Lung (tissue), 12 donors: Measurements from ENCODE around the gene PXMP2. TPM values are rescaled to one million over a fixed set of nuclear protein-coding genes. Genes with fewer than 3 reads are reported as not detected.

Experiments
- ATAC-seq: fragments of 200-7000 bp; cut with Tn5 transposase; one replicate; pipeline ENCODE4 v1.9.1; 2020; ENCODE audit warnings: moderate number of reproducible peaks; ENCODE audit not compliant: insufficient read depth, low FRiP score
- DNase-seq, 3 donors: peaks; one replicate each; pipeline ENCODE4 v3.0.0-alpha.2; 2013 to 2017
- H3K27ac ChIP-seq, 2 donors: one replicate each; pipeline ENCODE4 v1.5.1; 2013; ENCODE audit warnings: mild to moderate bottlenecking in 2 of 2, moderate library complexity in 2 of 2, control low read depth in 1 of 2, inconsistent platforms in 1 of 2, low read depth in 1 of 2, low read length in 1 of 2
- H3K27me3 ChIP-seq, 3 donors: one replicate each; pipeline ENCODE4 v1.5.1; 2013; ENCODE audit warnings: low read length in 2 of 3; ENCODE audit not compliant: control insufficient read depth in 3 of 3, insufficient read depth in 3 of 3
- H3K36me3 ChIP-seq, 4 donors: one replicate each; pipeline ENCODE4 v1.5.1; 2013; ENCODE audit warnings: low read length in 4 of 4, mild to moderate bottlenecking in 1 of 4, moderate library complexity in 1 of 4; ENCODE audit not compliant: control insufficient read depth in 4 of 4, insufficient read depth in 4 of 4
- H3K4me1 ChIP-seq, 5 donors: one replicate each; pipeline ENCODE4 v1.5.1; 2013; ENCODE audit warnings: low read length in 5 of 5, mild to moderate bottlenecking in 2 of 5, moderate library complexity in 1 of 5; ENCODE audit not compliant: control insufficient read depth in 5 of 5, insufficient read depth in 5 of 5
- H3K4me3 ChIP-seq: one replicate; pipeline ENCODE4 v1.5.1; 2013; ENCODE audit warnings: mild to moderate bottlenecking, control low read depth, moderate library complexity
- H3K9ac ChIP-seq, 2 donors: one replicate each; pipeline ENCODE4 v1.5.1; 2013; ENCODE audit warnings: low read length in 2 of 2, control low read depth in 1 of 2; ENCODE audit not compliant: insufficient read depth in 1 of 2
- H3K9me3 ChIP-seq, 4 donors: one replicate each; pipeline ENCODE4 v1.5.1; 2013; ENCODE audit warnings: low read length in 3 of 4, mild to moderate bottlenecking in 1 of 4, moderate library complexity in 1 of 4; ENCODE audit not compliant: control insufficient read depth in 4 of 4, insufficient read depth in 3 of 4
- CTCF ChIP-seq: IDR thresholded peaks from 2 replicates; pipeline ENCODE4 v1.5.1; 2012; ENCODE audit warnings: mild to moderate bottlenecking; ENCODE audit errors: control extremely low read depth, extremely low read depth
- WGBS, 2 donors: extraction: QIAGEN DNeasy Blood & Tissue Kit; methylation state at CpG; one replicate each; pipeline ENCODE4 v1.1.7; 2013; 5-methylcytosine and 5-hydroxymethylcytosine counted together
- polyA plus RNA-seq, 2 donors: library from polyadenylated mRNA; stranded (reverse); fragments of 200-250 nt; gene quantifications; one replicate each; pipeline ENCODE4 v1.2.1, GENCODE V29; 2013
- total RNA-seq, 2 donors: library from RNA; depleted of rRNA in 1 of 2; stranded (reverse); fragments of >200 nt in 1 of 2; gene quantifications; one replicate each; pipeline ENCODE4 v1.2.1, GENCODE V29; 2014 to 2021
- donor health status: control.
- donor health status: control.
- donor health status: Bipolar disorder and iron deficiency.
- donor health status: healthy.
- donor health status: DM: yes; HTN: yes; CAD: no.

Gene PXMP2
- total and polyA plus RNA-seq, 4 donors: 5.6 to 15.3 (median 13.2) TPM

GRCh38 chr12:132727091-132727794 lies 39.9 kb downstream of the PXMP2 start:
- Histone ChIP-seq H3K9me3 (no peaks in the 10 kb centered on the region), H3K9ac (no peak overlapping the region), H3K4me3 (no peak overlapping the region), H3K27me3 (no peaks in the 10 kb centered on the region), H3K27ac (no peak overlapping the region), H3K36me3 (peaks cover 21 to 70% (median 38%) of the 10 kb centered on the region in 4 donors), H3K4me1 (no peaks in the 10 kb centered on the region)
- ATAC-seq (no peak), DNase-seq (no peak)
- 95% methylated on average over 37 of the region's 37 CpGs for WGBS, 2 donors
- no peak for TF ChIP-seq CTCF

- no peaks in the 10 kb centered on the region for H3K27me3 ChIP-seq
- peaks cover 23 to 73% (median 43%) of the 10 kb centered on the region in 4 donors for H3K36me3 ChIP-seq
- H3K9ac ChIP-seq: no peak overlapping the region
- 98 to 100% methylated on average over 7 of the region's 7 CpGs for WGBS, 2 donors
- DNase-seq: no peak
- TF ChIP-seq CTCF: no peak
- H3K27ac ChIP-seq: no peak overlapping the region
- no peaks in the 10 kb centered on the region for H3K4me1 ChIP-seq
- no peak overlapping the region for H3K4me3 ChIP-seq
- H3K9me3 ChIP-seq: no peaks in the 10 kb centered on the region
- no peak for ATAC-seq
Measured at GRCh38 chr12:132728502-132728901, 41.1 kb downstream of the PXMP2 start.

GRCh38 chr12:132729541-132730320 lies 42.3 kb downstream of the PXMP2 start:
- Histone ChIP-seq H3K27me3 (no peaks in the 10 kb centered on the region), H3K27ac (no peak overlapping the region), H3K4me3 (no peak overlapping the region), H3K9ac (no peak overlapping the region), H3K4me1 (no peaks in the 10 kb centered on the region), H3K36me3 (peaks cover 27 to 71% (median 48%) of the 10 kb centered on the region in 4 donors), H3K9me3 (no peaks in the 10 kb centered on the region)
- no peak for DNase-seq
- no peak for ATAC-seq
- no peak for TF ChIP-seq CTCF
- WGBS, 2 donors: 87 to 89% methylated on average over 24 of the region's 24 CpGs
